ENCODE data around the gene ADAT2.
"Not testable (repeated sequence)": the region's sequence is repeated elsewhere in the genome, so short reads cannot be mapped to it uniquely, and the experiment has no call there.

ADAT2 gene

DNA sequence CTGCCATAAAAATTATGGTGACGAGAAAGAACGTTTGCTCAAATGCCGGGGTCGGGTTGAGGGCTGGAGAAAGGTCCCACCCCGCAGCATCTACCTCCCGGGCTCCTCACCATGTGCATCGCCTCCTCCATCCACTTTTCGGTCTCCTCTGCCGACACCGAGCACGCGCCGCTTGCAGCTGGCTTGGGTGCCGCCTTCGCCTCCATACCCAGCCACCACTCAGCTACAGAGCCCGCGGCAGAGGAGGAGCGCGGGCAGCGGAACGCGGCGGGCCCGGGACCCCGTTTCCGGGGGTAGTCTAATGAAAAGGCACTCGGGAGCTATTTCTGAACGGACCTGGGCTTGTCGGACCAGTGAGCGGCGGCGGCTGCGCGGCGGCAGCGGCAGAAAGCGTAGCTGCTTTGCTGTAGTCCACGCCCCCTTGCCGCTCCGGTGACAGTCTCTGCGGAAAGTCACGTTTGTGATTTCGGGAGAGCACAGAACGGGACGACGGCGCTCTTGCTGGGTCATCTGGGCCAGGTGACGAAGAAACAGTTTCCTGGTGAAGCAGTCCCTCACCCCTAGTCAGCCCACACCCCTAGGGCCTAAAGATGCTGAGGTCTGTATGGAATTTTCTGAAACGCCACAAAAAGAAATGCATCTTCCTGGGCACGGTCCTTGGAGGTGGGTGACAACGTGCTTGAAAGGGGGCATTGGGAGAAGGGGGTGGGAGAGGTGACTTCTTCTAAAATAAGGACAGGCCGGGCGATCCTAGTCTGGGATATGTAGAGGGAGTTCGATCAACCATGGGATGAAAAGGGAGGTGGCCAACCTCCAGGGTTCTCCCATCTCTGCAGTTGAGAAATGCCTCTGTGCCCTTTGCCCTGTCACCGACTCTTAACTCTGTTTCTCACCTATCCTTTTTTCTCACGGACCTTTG lies at the start of gene ADAT2, which contains the start of gene PEX3:
ADAT2 (minus strand) TSS at position 243 of the 919 bp plus-strand sequence; CDS start at position 206, 37 bp downstream.
PEX3 (plus strand) TSS at position 353 of the 919 bp plus-strand sequence; CDS start at position 591, 238 bp downstream.
- ATAC-seq: peak; percentile 95 to 96

DNA sequence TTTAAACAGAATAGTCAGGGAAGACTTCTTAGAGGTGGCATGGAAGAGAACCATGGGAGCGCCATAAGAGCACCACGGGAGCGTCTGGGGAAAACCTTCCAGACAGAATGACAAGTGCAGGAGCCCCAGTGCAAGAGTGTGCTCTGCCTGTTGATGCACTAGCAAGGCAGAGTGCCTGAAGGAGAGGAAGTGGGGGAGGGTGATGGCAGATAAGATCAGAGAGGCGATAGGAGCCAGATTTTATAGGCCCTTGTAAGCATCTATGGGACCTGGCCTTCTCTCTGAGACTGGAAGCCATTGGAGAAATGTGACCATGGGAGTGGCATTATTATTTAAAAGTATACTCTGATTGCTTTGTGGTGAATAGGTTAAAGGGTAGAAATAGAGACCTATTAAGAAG lies 47.9 kb upstream of the ADAT2 start:
- no peak for ATAC-seq

DNA sequence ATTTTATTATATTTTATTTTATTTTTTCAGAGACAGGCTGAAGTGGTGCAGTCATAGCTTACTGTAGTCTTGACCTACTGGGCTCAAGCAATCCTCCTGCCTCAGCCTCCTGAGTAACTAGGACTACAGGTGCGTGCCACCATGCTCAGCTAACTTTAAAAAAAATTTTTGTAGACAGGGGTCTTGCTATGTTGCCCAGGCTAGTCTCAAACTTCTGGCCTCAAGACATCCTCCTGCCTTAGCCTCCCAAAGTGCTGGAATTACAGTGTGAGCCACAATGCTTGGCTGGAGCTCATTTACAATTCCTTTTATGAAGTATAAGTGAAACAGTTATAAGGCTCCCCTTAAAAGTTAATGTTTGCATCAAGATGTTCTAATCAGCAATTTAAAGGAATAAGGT lies 46.5 kb upstream of the ADAT2 start:
- ATAC-seq: no peak

DNA sequence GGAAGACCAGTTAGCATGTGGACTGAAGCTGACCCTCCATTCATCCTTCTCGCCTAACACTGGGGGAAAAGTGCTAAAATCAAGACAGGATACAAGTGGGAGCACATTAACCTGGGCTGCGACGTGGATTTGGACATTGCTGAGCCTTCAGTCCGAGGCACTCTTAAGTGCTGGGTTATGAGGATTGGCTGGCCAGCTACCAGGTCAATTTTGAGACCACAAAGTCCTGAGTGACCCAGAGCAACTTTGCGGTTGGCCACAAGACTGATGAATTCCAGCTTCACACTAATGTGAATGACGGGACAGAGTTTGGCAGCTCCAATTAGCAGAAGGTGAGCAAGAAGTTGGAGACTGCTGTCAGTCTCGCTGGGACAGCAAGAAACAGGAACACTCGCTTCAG lies 40.3 kb upstream of the ADAT2 start:
- no peak for ATAC-seq

DNA sequence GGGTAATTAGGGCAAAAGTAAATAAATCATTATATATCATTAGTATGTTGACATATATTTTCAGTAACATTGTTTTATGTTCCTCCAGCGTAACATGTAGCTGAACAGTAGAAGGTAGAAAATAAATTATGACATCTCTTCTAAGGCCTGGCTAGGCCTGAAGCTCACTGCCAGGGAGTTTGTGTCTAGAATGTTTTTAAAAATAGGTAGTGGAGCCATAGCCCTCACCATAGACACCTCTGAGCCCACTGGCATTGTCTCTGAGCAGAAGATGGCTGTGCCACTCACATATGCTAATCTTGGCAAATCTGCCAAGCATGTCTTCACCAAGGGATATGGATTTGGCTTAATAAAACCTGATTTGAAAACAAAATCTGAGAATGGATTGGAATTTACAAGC lies 39.7 kb upstream of the ADAT2 start:
- ATAC-seq: no peak

DNA sequence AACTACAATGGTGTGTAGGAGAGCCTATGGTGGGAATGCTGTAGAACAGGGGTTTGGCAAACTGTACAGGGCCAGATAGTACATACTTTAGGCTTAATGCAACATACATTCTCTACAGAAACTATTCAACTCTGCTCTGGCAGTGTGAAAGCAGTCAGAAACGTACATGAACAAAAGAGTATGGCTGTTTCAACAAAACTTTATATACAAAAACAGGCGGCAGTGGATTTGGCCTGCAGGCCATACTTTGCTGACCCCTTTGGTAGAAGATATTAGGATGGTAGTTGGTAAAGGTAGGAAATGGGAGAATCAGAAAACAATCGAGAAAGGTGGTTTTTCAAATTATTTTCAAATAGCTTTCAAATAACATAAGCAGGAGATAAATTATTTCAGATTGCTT lies 36.3 kb upstream of the ADAT2 start:
- ATAC-seq: no peak

DNA sequence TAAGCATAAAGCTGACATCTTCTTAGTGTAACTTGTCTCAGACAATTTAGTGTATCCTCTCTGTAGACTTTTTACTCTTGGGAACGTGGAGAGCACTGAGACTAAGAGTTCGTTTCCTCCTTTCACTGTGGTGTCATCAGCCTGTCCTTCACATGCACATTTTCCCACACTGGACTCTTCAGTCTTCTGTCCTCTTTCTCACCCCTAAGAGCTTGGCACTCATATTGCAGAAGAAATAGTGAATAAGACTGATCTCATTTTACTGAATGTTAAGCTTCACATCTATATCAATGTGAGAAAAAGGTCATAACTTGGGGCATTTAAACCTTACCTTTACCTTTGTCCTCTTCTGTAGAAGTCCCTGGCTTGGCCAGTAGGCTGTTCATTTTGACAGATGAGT lies 35.5 kb upstream of the ADAT2 start:
- no peak for ATAC-seq

DNA sequence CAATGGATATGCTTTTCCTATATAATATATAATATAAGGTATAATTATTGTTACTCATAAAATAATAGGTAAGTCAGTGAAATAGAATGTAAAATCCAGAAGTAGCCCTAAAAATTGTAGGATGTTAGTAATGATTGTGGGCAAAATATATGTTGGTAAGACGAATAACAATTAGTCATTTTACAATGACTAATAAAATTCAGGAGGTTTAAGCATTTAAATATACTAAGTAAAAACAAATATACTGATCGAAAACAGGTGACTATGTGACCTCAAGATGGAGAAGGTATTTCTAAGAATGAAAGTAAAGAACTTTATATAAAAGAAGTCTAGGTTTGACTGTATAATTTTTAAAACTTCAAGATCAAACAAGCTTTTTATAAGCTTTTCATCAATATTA lies 32.1 kb upstream of the ADAT2 start:
- peak; percentile 61 to 85 for ATAC-seq

DNA sequence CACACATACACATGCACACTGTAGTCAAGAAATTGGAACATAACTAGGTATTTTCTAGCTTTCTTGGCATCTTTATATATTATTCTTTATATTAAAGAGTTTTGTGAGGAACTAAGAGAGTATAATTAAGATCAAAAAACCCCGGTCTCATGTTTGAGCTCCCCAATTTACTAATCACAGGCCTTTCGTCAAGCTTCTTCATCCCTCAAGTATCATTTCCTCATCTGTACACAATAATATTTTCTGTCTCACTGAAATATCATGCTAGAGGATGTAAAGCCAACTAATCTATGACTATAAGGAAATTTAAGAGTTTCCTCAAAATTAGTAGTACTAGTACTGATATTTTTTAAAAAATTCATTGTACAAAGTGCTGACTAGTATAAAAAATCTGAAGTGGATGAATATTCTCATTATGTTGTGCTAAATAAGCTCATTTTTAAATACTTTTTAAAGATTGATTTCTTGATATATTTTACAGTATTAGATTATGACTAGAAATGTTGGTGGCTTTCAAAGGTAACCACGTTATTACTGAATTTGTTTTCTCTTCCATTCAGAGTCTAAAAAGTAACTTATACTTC lies 28.1 kb upstream of the ADAT2 start:
- ATAC-seq: no peak

DNA sequence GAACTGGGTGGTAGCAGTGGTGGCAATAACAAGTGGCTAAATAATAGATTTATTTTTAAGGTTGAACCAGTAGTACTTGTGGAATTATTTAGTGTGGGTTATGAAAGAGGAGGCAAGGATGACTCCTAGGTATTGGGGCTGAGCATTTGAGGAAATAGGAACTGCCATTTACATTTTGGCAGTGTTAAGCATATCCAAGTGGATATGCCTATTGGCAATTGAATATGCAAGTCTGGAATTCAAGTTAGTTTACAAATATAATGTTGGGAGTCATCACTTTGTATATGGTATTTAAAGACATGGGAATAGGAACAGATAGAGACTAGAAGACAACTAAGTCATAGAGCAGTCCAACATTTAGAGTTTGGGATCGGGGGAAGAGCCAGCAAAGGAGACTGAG lies 26.1 kb upstream of the ADAT2 start:
- no peak for ATAC-seq

DNA sequence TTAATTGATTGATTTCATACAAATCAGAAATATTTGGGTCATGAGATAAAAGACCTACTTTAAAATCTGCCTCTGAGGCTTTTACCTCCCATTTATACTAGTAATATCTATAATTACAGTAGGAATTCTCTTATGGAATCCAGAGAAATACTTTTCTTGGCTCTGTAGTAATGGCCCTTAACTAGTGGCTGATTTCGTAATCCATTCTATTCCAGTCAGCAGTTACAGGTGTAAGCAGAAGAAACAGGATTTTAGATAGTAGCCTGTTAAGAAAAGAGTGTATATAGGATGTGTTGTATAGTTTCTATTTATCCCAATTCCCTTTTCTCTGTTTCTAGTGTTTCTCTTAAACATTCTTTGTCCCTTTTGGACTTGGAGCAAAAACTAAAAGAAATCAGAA lies 21.3 kb upstream of the ADAT2 start:
- ATAC-seq: no peak

DNA sequence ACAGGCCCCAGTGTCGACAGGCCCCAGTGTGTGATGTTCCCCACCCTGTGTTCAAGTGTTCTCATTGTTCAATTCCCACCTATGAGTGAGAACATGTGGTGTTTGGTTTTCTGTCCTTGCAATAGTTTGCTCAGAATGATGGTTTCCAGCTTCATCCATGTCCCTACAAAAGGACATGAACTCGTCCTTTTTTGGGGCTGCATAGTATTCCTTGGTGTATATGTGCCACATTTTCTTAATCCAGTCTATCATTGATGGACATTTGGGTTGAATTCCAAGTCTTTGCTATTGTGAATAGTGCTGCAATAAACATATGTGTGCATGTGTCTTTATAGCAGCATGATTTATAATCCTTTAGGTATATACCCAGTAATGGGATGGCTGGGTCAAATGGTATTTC lies 18.3 kb upstream of the ADAT2 start:
- ATAC-seq: not testable (repeated sequence)

DNA sequence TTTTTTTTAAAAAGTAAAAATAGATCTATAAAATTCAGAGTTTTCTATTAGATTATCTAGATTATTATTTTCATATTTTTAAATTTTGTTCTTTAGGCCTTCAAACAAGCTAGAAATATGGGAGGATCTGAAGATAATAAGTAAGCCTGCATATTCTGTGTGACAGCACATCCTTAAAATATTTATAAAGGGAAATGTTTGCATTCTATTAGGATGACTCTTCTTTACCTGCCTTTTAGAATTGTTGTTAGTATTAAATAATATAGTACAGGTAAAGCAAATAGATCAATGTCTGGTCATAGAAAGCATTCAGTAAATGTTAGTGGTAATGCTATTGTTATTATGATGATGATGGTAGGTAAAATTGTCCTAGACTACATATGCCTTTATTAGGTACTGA lies 17.5 kb upstream of the ADAT2 start:
- ATAC-seq: no peak

DNA sequence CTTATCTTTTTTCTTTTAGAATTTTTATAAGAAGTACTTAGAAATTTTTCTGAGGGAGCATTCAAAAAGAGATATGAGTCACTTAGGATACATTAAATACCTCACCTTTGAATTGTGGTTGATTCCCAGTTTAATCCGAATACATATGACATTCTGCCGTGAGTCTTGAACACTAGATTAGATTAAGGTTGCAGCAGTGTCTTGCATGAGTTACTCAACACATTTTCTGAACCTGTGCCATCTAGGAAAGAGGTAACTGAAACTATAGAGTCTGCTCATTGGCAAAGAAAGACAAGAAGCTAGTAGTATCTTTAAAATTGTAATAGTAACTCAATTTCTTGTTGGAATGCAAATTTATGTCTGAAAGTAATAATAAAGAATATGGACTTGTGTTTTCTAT lies 15.1 kb upstream of the ADAT2 start:
- ATAC-seq: no peak

DNA sequence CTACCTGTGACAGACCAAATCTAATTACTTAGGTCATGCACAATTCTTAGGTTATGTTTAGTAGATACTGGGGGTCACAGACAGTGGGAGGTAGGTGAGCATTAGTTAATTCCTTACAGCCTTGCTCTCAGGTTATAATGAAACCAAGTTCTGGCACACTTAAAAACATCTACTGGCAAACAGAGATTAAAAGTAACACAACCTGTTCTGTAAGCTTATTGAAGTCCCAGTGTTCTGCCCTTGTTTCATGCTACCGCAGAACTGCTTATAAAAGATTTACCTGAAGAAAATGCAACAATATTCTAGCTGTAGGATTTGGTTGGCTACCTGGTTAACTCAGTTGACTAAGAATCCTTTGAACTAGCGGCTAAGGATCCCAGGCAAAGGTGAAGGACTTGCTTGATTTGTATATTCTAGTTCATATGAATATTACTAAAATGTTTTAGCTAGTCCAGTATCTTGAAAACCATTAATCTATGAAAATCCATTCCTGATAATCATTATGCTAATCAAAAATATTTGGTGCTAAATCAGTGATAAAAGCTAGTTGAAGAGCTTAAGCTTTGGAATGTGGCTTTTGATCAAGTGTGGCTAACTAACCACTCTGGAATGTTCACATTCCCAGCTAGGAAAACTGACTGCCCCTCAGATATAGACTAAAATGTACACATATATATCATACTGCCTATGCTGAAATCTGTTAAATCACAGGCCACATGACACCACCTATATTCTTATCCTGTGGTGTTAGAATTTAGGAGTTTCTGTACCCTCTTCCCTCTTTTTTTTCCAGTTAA lies 7.3 kb upstream of the ADAT2 start:
- ATAC-seq: no peak

DNA sequence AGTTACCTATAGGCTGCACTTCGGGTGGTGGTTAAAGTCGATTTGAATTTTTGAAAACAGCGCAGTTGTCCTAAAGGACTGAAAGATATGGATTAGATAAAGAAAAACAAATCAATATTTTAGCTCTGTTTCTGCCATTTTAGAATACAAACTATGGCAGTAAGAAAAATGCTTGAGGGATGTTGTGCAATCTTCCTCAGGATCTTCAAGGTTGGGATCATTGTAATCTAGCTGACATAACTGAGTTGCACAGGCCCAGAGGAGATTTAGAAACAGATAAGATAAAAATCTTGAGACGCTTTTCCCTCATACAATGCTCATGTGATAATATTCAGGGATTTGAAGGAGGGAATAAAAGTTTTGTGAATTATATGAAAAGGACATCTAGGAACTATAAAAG lies 1.0 kb upstream of the ADAT2 start:
- no peak for ATAC-seq

DNA sequence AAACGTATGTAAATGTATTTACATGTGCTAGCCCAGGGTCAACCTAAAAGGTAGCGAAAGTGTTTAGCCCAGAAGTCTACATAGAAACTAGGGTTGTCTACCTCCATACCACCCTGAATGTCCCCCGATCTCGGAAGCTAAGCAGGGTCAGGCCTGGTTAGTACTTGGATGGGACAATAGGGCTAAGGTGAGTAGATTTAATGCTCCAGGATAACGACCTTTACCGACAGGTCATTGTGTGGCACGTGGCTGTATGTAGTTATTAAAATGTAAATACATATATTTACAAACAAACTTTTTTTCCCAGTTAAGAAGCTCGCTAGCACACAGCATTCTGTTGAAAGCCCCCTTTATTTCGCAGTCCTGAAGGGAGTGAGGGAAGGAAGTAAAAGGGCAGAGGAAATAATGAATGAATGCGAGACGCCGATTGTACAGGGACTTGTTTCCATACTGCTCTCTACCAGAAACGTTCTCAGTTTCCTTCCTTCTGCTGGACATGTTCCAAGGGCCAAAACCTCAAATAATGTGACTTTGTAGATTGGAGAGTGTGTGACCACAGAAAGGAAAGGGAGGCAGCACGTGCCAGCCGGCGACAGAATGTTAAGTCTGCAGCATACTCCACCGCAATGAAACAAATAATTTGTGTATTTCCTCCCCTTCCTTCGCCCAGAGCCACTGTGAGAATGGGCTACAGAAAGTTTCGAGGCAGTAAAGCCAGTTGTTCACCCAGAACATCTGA lies 612 bp downstream of the ADAT2 start:
- no peak for ATAC-seq

DNA sequence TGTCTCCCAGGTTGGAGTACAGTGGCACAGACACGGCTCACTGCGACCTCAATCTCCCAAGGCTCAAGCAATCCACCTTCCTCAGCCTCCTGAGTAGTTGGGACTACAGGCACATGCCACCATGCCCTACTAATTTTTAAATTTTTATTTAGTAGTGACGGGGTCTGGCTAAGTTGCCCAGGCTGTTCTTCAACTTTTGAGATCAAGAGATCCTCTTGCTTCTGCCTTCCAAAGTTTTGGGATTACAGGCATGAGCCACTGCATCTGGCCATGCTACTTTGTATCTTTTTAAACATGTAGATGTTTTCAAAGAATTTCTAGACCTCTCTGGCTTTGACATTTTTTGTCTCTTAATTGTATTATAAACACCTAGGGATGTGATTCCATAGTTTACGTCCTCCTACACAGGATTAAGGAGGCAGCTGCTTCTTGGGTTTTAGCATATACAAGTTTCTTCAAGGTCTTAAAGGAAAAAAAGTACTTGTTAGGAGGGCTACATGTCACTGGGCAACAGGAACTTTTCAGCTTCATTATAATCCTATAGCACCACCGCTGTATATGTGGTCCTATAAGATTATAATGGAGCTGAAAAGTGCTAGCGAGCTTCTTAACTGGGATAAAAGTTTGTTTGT lies 1.3 kb downstream of the ADAT2 start:
- no peak for ATAC-seq

DNA sequence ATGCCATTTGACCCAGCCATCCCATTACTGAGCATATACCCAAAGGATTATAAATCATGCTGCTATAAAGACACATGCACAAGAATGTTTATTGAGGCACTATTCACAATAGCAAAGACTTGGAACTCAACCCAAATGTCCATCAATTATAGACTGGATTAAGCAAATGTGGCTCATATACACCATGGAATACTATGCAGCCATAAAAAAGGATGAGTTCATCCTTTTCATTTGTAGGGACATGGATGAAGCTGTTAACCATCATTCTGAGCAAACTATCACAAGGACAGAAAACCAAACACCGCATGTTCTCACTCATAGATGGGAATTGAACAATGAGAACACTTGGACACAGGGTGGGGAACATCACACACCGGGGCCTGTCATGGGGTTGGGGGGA lies 2.6 kb downstream of the ADAT2 start:
- not testable (repeated sequence) for ATAC-seq

DNA sequence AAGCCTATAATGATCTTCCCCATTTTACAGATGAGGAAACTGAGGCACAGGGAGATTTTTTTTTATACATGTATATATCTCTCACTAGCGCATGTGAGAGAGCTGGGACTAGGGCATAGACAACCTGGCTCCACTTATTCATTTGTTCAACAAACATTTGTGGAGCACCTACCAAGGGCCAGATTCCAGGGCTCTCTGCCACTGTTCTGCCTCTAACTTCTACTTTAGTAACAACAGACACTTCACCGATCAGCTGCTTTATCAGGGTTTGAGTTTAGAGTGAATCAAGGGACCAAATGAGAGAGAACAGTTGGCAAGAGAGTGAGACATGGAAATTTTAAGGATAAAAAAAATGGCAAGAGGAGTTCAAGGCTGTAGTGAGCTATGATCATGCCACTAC lies 7.4 kb downstream of the ADAT2 start:
- ATAC-seq: no peak

DNA sequence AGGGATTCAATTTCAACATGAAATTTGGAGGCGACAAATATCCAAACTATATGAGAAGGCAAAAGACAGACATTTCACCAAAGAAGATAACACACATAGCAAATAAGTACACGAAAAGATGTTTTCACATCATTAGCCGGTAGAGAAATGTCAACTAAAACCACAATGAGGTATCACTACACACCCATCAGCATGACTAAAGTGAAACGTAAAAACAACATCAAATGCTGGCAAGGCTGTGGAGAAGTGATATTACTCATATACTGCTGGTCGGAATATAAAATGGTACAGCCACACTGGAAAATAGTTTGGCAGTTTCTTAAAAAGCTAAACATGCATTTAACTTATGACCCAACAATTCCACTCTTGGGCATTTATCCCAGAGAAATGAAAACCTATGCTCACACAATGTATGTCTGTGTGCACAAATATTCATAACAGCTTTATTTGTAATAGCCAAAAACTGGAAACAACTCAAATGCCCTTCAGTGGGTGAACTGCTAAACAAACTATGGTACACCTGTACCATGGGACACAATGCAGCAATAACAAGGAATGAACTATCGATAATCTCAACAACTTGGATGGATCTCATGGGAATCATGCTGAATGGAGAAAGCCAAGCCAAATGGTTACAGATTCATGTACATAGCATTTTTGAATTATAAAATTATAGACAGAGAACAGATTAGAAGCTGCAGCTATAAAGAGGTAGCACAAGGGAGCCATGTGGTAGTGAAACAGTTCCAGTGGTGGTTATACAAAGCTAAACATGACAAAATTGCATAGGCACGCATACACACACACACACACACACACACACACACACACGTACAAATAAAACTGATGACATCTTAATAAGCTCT lies 8.6 kb downstream of the ADAT2 start:
- peak; percentile 99 for ATAC-seq
